ENCODE results near the gene LHX4.

GRCh38 chr1:180287988-180288705 lies 58.1 kb downstream of the LHX4 start:
- TF ChIP-seq CTCF (IDR thresholded peaks at IDR 0.05), result no peak
- TF ChIP-seq POLR2A (IDR thresholded peaks at IDR 0.05), result no peak

Data from tibial nerve (tissue), 3 donors.